Frontal cortex (tissue), 4 donors: Measurements from ENCODE around the gene CDHR1. TPM values are rescaled to one million over a fixed set of nuclear protein-coding genes. Genes with fewer than 3 reads are reported as not detected.
A peak's percentile ranks its signal among the peaks of the same experiment; 100 is the strongest.
"Not testable (repeated sequence)": the region's sequence is repeated elsewhere in the genome, so short reads cannot be mapped to it uniquely, and the experiment has no call there.

Experiments used
- DNase-seq, 2 donors: peaks; one replicate each; pipeline ENCODE4 v3.0.0; 2012; ENCODE audit warnings: low spot score in 2 of 2
- FAIRE-seq: peaks from 2 replicates; lab custom pipeline; 2012; peaks lifted over from hg19 to GRCh38; lab: Jason Lieb, UNC
- total RNA-seq: library from RNA; depleted of rRNA; stranded (reverse); fragments of >200 nt; gene quantifications from one replicate; pipeline ENCODE4 v1.2.3, GENCODE V29; 2014
- donor health status: control.
- donor health status: control.
- donor health status: control.

Gene CDHR1
- 1.6 TPM for total RNA-seq

DNA sequence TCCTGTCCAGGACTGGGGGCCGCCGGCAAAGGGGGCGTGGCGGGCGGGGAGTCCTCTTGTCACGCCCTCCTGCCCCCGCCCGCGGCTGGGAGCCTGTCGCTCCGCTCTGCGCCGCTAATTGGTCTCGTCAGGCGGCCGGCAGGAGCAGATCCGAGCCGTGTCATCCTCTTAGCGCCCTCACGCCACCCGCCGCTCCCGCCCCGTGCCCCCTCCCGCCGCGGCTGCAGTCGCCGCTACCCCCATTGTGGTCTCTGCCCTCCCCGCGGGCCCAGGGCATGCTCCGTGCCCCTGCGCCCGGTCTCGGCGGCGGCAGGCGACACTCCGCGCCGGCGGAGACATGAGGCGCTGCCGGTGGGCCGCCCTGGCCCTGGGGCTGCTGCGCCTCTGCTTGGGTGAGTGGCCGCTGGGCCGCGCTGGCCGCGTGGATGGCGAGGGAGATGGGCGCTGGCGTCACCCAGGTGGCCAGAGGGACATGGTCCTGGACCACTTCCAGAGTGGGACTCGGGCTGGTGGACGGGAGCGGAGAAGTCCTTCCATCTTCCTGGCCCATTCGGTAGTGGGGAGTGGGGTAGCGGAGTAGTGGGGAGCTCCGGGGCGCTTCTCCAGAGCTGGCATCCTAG, at the start of gene CDHR1:
Gene CDHR1 (plus strand): TSS at position 114 of the 620 bp plus-strand sequence. CDS start 224 bp downstream, at position 338.
- DNase-seq (peak; percentile 55 to 79), FAIRE-seq (no peak)

DNA sequence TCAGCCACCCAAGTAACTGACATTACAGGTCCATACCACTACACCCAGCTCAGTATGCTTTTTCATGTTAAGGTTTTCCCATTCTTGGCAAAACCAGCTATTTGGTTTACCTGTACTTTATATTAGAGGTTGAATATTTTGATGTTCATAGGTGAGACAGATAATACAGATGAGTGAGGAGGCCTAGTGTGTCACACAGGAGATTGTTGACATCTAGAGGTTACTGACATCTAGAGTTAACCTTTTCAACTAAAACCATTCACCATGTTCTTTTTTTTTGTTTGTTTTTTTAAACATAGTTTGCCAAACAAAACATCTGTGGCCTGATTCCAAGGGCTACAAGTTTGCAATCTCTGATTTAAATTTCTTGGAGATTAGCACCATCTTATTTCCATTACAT, 47.0 kb upstream of the CDHR1 start:
- no peak for FAIRE-seq
- no peak for DNase-seq

DNA sequence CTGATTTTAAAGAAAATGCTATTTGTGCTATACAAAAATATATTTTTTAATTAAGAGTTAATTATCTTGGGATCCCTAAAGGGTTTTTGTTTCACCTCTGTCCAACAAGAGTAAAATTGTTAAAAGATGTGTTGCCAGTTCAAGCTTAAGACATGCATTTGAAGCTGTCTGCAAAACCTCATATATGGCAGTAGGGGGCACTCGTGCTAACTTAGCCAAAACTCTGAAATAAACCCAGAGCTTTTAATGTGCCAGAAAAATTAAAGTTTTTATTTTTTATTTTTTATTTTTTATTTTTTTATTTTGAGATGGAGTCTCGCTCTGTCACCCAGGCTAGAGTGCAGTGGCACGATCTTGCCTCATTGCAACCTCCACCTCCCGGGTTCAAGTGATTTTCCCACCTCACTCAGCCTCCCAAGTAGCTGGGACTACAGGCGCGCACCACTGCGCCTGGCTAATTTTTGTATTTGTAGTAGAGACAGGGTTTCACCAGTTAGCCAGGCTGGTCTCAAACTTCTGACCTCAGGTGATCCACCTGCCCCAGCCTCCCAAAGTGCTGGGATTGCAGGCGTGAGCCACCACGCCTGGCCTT, 46.2 kb upstream of the CDHR1 start:
- FAIRE-seq, result peak; percentile 90
- peak; percentile 18 to 26 for DNase-seq

DNA sequence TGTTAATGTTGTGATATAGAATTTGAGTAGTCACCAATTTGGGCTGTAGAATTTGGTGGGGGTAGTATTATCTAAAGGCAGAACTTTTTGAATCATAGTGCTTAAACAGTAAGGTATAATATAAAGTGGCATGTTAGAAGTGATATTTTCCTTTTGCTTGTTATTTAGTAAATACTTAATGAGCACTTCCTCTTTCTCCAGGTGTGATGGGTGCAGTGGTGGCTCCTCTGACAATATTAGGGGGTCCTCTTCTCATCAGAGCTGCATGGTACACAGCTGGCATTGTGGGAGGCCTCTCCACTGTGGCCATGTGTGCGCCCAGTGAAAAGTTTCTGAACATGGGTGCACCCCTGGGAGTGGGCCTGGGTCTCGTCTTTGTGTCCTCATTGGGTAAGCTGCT, 44.5 kb upstream of the CDHR1 start:
- FAIRE-seq, result no peak
- no peak for DNase-seq

GRCh38 chr10:84152769-84153168, 41.6 kb upstream of the CDHR1 start:
- DNase-seq (no peak), FAIRE-seq (no peak)

DNA sequence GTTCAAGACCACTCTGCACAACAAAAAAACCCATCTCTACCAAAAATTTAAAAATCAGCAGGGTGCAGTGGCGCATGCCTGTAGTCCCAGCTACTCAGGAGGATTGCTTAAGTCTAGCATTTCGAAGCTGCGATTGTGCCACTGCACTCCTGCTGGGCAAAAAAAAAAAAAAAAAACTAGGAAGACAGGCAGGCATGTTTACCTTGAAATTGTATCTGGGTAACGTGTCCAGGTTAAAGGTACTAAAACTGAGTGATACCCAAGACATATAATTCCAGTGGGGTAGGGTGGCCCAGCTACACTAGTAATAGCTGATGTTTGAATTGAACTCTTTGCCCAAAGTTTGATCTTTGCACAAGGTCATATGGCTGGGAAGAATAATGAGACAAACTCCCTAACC, 38.8 kb upstream of the CDHR1 start:
- no peak for FAIRE-seq

DNA sequence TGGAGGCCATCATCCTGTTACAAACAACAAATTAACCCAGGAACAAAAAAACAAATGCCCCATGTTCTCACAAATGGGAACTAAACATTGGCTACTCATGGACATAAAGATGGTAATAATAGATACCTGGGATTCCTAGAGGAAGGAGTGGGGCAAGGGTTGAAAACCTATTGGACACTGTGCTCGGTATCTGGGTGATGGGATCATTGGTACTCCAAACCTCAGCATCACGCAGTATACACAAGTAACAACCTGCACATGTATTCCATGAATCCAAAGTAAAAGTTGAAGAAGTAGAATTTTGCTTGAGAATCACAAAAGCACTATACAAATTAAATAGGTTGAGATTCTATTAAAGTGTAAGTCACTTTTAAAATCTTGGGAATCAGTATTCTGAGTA, 38.3 kb upstream of the CDHR1 start:
- no peak for FAIRE-seq

More for the DNA sequence above, 38.8 kb upstream of the CDHR1 start:
- DNase-seq, result no peak

DNA sequence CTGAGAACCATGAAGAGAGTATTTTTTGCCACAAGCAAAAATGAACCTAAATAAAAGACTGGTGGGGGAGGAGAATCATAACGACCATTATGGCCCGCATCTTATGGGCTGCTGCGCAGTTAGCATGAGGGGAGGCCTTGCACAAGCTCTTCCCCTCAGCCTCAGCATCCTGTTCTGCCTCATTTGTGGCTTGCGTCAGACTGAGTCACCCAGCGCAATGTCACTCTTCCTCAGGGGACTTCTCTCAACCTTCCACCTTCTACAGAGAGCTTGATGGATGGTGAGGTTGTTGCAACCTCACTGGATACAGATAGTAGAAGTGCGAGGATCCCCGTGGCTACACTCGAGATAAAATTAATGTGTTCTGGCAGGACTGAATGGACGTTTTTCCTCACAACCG, 37.6 kb upstream of the CDHR1 start:
- FAIRE-seq (no peak), DNase-seq (no peak)

More for the DNA sequence above, 38.3 kb upstream of the CDHR1 start:
- no peak for DNase-seq

- FAIRE-seq, result no peak
Measured at GRCh38 chr10:84158061-84158460, 36.3 kb upstream of the CDHR1 start.

GRCh38 chr10:84158550-84158949, 35.8 kb upstream of the CDHR1 start:
- FAIRE-seq, result no peak
- DNase-seq, result no peak

More at GRCh38 chr10:84158061-84158460, 36.3 kb upstream of the CDHR1 start:
- DNase-seq, result no peak

DNA sequence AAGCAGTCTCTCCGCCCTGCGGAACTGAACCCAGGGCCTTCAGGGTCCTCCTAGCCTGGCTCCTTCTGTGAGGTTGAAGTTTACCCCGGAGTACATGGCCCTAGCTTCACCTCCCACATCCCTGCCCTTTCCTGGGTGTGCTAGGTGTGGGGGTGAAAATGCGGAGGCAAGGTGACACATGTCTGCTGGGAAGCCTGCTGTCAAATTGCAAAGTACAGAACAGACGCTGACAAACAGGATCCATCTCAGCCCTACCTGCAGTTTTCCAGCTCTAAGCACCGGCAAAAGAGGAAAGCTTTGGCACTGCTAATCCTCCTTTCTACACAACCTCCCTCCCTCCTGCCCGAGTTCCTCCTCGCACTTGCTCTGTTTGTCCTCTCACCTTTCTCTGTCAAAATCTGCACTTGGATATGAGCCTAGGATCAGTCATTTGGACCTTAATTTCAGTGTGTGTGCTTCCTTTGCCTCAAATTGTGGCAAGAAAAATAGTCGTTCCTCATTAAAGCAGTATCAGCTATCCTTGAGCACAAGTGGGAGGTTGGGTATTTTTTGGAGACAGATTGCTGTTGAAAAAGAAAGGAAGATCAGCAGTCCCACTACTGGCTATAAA, 35.2 kb upstream of the CDHR1 start:
- DNase-seq (no peak), FAIRE-seq (no peak)

GRCh38 chr10:84160663-84161362, 33.5 kb upstream of the CDHR1 start:
- FAIRE-seq, result no peak
- no peak for DNase-seq

DNA sequence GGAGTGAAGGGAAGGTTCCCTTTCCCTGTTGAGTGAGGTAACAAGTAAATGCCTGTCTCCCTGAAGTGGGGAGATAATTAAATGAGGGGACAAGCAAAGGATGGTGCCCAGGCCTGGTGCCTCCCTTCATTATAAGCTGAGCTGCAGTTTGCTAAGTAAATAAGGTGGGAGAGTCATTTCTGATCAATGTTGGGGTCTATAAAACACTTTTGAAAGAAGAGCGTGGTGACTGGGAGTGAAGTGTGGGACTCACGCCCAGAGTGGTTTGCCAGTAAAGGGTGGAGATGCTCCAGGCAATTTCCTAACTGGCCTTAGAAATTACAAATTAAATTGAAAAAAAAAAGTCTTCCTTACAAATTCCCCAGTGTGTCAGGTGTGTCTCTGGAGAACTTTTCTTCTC, 30.3 kb upstream of the CDHR1 start:
- FAIRE-seq, result no peak

GRCh38 chr10:84164442-84164841, 29.9 kb upstream of the CDHR1 start:
- DNase-seq, result no peak
- no peak for FAIRE-seq

More for the DNA sequence above, 30.3 kb upstream of the CDHR1 start:
- DNase-seq, result no peak

DNA sequence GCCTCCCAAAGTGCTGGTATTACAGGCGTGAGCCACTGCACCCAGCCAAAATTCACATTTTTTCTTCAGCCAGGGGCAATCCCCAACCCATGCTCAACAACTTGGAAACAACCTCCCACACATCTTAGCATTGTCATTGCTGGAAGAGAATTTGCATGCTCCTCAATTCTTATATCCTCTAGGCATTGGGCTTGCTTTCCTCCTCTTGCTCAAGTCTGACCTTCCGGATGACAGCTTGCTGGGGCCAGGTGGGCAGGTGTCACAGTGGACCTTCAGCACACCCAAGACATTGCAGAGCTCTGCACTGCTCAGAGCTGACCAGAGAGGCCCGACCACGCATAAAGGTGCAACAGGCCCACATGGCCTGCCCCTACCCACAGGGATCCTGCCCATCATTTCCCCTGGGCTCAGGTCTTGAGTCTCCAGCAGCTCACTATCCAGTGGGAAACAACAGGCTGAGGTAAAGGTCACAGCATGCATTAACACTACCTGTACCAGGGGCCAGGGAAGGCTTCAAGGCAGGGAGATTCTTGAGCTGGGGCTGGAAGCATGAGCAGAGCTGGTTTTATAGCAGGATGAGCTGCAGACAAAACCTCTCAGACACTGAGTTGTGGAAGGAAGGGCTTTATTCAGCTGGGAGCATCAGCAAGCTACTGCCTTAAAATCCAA, 27.6 kb upstream of the CDHR1 start:
- no peak for FAIRE-seq

GRCh38 chr10:84167289-84167653, 27.1 kb upstream of the CDHR1 start:
- not testable (repeated sequence) for FAIRE-seq, DNase-seq

More for the DNA sequence above, 27.6 kb upstream of the CDHR1 start:
- DNase-seq, result no peak

DNA sequence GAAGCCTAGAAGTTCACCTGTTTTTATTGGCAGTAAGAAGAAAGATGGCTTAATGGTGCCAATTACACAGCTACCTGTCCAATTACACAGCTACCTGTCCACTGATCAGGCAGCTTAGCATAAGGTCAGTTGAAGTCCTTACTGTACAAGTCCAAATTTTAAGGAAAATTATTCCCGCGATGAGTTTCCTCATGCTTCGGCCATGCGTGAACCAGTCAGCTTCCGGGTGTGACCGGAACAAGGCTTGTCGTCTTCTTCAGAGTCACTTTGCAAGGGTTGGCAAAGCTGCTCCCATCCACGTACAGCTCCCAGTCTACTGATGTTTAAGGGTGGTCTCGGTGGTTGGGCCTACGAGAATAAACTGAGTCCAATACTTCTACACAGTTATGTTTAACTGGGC, 26.0 kb upstream of the CDHR1 start:
- FAIRE-seq, result not testable (repeated sequence)

GRCh38 chr10:84171237-84171636, 23.1 kb upstream of the CDHR1 start:
- not testable (repeated sequence) for DNase-seq, FAIRE-seq

More for the DNA sequence above, 26.0 kb upstream of the CDHR1 start:
- not testable (repeated sequence) for DNase-seq

- not testable (repeated sequence) for FAIRE-seq, DNase-seq
Measured at GRCh38 chr10:84171700-84172466, 22.5 kb upstream of the CDHR1 start.
